GM12801 (cell line): ENCODE data around the gene GPR6.

ENCODE experiments used
- TF ChIP-seq, protein P1 (sequence below): IDR thresholded peaks from one replicate; pipeline ENCODE4 v1.5.1; 2011; ENCODE audit warnings: control low read depth; ENCODE audit not compliant: insufficient read length; ENCODE audit errors: extremely low read depth

The GPR6 gene

DNA sequence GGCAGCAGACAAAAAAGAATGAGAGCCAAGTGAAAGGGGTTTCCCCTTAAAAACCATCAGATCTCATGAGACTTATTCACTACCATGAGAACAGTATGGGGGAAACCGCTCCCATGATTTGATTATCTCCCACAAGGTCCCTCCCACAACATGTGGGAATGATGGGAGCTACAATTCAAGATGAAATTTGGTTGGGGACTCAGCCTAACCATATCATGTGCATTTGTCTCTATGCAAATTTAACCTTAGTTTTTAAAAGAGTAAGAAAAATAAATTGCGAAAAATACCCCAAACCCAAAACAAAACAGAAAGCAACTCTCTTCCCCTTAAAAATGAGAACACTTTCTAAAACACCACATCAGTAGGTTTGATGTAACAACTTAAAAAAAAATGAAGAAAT is 22.6 kb upstream of the GPR6 start:
- TF ChIP-seq, protein P1, sequence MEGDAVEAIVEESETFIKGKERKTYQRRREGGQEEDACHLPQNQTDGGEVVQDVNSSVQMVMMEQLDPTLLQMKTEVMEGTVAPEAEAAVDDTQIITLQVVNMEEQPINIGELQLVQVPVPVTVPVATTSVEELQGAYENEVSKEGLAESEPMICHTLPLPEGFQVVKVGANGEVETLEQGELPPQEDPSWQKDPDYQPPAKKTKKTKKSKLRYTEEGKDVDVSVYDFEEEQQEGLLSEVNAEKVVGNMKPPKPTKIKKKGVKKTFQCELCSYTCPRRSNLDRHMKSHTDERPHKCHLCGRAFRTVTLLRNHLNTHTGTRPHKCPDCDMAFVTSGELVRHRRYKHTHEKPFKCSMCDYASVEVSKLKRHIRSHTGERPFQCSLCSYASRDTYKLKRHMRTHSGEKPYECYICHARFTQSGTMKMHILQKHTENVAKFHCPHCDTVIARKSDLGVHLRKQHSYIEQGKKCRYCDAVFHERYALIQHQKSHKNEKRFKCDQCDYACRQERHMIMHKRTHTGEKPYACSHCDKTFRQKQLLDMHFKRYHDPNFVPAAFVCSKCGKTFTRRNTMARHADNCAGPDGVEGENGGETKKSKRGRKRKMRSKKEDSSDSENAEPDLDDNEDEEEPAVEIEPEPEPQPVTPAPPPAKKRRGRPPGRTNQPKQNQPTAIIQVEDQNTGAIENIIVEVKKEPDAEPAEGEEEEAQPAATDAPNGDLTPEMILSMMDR, result no peak

DNA sequence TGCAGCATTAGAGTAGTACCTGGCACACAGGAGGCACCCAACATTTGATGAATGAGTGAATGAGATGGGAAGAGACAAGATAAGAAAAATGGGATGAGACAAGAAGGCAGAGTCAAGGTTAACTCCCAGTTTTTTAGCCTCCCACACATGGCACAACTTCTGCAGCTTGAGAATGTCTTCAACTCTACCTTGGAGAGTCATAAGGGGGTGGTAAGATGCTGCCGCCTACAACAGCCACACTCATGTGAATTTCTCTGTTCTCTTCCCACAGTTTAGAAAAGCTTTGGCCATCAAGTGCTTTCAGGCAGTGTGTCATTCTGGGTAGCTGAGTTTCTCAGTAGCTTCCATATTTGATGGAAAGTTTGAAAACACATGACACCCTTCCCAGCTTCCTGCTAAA is 19.5 kb upstream of the GPR6 start:
- TF ChIP-seq, protein P1, result no peak

DNA sequence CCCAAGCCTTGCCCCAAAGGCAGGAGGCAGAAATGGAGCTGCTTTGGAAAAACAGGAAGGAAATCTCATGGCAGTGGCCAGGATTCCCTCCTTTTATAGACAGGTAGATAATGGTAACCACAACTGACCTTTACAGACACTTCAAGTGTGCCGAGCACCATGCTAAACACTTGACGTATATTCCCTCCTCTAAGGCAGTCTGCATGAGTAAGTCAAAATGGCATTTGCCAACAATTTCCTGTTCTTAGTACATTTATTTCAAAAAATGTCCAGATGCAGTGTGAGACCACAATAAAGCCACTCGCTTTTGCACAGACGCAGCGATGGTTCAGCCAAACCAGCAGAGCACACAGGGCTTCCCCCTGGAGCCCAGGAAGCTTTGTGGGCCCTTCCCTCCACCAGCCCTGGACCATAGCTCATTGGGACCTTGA is 16.5 kb upstream of the GPR6 start:
- TF ChIP-seq, protein P1, result no peak

DNA sequence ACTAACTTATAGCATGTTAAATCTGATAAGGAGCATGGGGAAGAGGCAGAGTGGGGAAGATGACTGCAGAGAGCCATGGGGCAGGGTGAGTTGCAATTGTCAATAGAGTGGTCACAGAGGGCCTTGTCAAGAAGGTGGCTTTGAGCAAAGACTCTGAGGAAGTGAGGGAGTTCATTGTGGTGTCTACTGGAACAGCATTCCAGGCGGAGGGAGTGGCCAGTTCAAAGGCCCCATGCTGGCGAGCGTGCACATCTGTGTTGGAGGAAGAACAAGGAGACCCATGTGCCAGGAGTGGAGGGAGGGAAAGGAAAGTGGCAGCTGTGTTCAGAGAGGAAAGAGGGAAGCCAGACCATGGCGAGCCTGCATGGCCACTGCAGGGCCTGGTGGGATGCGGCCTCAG is 15.8 kb upstream of the GPR6 start:
- TF ChIP-seq, protein P1, result no peak

DNA sequence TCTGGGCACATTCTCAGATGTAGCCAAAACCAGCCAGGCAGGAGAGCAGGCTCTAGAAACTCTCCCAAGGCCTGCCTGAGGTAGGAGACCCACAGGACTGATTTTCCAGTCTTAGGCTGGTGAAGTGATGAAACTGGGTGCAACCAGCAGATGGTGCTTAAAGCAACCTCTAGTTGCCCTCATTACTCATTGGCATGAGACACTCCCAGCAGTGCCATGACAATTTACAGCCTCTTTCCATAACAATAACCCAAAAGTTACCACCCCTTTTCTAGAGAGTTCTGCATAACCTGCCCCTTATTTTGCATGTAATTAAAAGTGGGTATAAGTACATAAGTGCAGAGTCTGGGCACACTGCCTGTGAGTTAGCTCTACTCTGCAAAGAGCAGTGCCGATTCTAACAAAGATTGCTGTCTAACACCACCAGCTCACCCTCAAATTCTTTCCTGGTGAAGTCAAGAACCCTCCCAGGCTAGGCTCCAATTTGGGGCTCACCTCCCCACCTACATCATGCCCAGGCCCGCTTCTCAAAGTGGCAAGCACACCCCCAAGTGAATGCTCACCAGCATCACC is 14.4 kb upstream of the GPR6 start:
- TF ChIP-seq, protein P1, result no peak

DNA sequence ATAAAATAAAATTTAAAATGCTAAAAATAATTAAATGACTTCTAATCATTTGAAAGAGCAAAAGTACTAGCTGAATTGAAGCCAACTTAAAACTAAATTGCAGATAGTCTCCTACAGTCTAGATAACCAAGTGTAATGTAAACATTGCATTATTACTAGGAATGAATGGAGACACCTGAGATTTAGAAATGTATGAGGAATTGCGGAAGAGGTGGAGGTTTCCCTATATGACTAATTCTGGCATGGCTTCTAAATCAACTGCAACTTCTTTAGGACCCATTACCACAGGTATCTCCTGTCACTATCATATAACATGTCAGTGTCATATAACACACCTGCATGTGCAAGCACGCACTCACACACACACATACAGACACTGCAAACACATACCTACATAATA is 13.2 kb upstream of the GPR6 start:
- TF ChIP-seq, protein P1, result no peak

DNA sequence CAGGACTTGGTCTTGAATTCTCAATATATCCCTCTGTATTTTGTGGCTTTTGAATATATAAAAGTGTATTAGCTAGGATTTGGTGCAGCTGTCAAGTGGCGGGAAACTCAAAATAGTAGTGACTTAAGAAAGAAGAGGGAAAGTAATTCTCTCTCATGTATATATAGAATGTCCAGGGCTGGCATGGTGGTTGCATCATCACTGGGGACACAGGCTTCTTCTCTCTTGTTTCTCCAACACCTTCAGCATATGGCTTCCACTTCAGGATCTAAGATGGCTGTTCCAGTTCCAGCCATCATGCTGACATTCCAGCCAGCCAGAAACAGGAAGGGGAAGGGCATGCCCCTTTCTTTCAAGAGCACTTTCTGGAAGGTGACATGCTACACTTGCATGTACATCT is 11.8 kb upstream of the GPR6 start:
- TF ChIP-seq, protein P1, result no peak
